DOHH2 (cell line): ENCODE results near the gene THBS2.
"Not testable (repeated sequence)": the region's sequence is repeated elsewhere in the genome, so short reads cannot be mapped to it uniquely, and the experiment has no call there.

Source experiments
- H3F3A ChIP-seq: fragments of 200-600 bp; sonication (generic), shearing (Covaris generic); 2 replicates; pipeline ENCODE4 v1.6.0; 2016; ENCODE audit warnings: antibody characterized with exemption, mild to moderate bottlenecking; ENCODE audit not compliant: control insufficient read depth, insufficient read depth
- H3K27ac ChIP-seq: fragments of 200-600 bp; sonication (generic); 2 replicates; pipeline ENCODE4 v1.5.1; 2014; ENCODE audit warnings: low read depth, mild to moderate bottlenecking, low read length, moderate library complexity
- H3K27me3 ChIP-seq: fragments of 200-600 bp; sonication (generic); 2 replicates; pipeline ENCODE4 v1.6.1; 2014; ENCODE audit warnings: mild to moderate bottlenecking, low read length, mixed read lengths; ENCODE audit not compliant: control insufficient read depth
- H3K36me3 ChIP-seq: fragments of 200-600 bp; sonication (generic); 2 replicates; pipeline ENCODE4 v1.6.1; 2014; ENCODE audit warnings: mild to moderate bottlenecking, low read length, moderate library complexity, mixed read lengths; ENCODE audit not compliant: control insufficient read depth
- H3K4me1 ChIP-seq: fragments of 200-600 bp; sonication (generic); 2 replicates; pipeline ENCODE4 v1.6.1; 2014; ENCODE audit warnings: mild to moderate bottlenecking, low read length, mixed read lengths; ENCODE audit not compliant: control insufficient read depth
- H3K4me2 ChIP-seq: fragments of 200-600 bp; sonication (generic); 2 replicates; pipeline ENCODE4 v1.6.0; 2014; ENCODE audit warnings: mild to moderate bottlenecking, low read length, moderate library complexity
- H3K4me3 ChIP-seq: fragments of 200-600 bp; sonication (generic); 2 replicates; pipeline ENCODE4 v1.5.1; 2014; ENCODE audit warnings: mild to moderate bottlenecking, low read length, mixed read lengths
- H3K79me2 ChIP-seq: fragments of 200-600 bp; sonication (generic); 2 replicates; pipeline ENCODE4 v1.6.1; 2014; ENCODE audit warnings: mild to moderate bottlenecking, low read length, mixed read lengths; ENCODE audit not compliant: control insufficient read depth
- H3K9me2 ChIP-seq: fragments of 200-600 bp; sonication (generic); replicated peaks from 2 replicates; pipeline ENCODE4 v1.6.1; 2014; ENCODE audit warnings: mild to moderate bottlenecking, low read length, mixed read lengths; ENCODE audit not compliant: control insufficient read depth
- H3K9me3 ChIP-seq: fragments of 200-600 bp; sonication (generic); 2 replicates; pipeline ENCODE4 v1.6.1; 2014; ENCODE audit warnings: antibody characterized with exemption, low read length, mixed read lengths; ENCODE audit not compliant: control insufficient read depth, insufficient read depth
- H4K20me1 ChIP-seq: fragments of 200-600 bp; sonication (generic); 2 replicates; pipeline ENCODE4 v1.6.0; 2014; ENCODE audit warnings: low read depth, mild to moderate bottlenecking, antibody characterized with exemption, low read length, moderate library complexity; ENCODE audit not compliant: control insufficient read depth, insufficient read depth
- CTCF ChIP-seq: fragments of 200-600 bp; sonication (generic); IDR thresholded peaks from one replicate; pipeline ENCODE4 v1.5.1; 2014; ENCODE audit warnings: antibody characterized with exemption, mild to moderate bottlenecking, low read depth, low read length; ENCODE audit not compliant: poor library complexity, severe bottlenecking
- EZH2phosphoT487 ChIP-seq: fragments of 200-600 bp; sonication (generic); IDR thresholded peaks from 2 replicates; pipeline ENCODE4 v1.6.1; 2017; ENCODE audit warnings: borderline replicate concordance, mild to moderate bottlenecking, antibody characterized with exemption, low read length, moderate library complexity, mixed read lengths

The THBS2 gene

GRCh38 chr6:169184419-169184818 lies 69.2 kb downstream of the THBS2 start:
- Histone ChIP-seq H3K9me2 (no peaks in the 10 kb centered on the region), H3K36me3 (no peaks in the 10 kb centered on the region), H3K79me2 (no peaks in the 10 kb centered on the region), H3F3A (no peaks in the 10 kb centered on the region), H3K9me3 (no peaks in the 10 kb centered on the region; the same call in 1 of the 2 replicates), H4K20me1 (no peaks in the 10 kb centered on the region), H3K4me3 (no peak overlapping the region), H3K4me1 (no peaks in the 10 kb centered on the region), H3K4me2 (no peak overlapping the region), H3K27me3 (no peaks in the 10 kb centered on the region), H3K27ac (no peak overlapping the region)
- no peak for TF ChIP-seq CTCF
- no peak for TF ChIP-seq EZH2phosphoT487

- H3K4me3 ChIP-seq, result no peak overlapping the region
- no peak overlapping the region for H3K27ac ChIP-seq
- TF ChIP-seq CTCF (no peak), EZH2phosphoT487 (no peak)
- no peaks in the 10 kb centered on the region for H3K9me2 ChIP-seq
- H3K36me3 ChIP-seq, result no peaks in the 10 kb centered on the region
- H3K4me2 ChIP-seq, result no peak overlapping the region
- no peaks in the 10 kb centered on the region for H4K20me1 ChIP-seq
- H3K4me1 ChIP-seq, result no peaks in the 10 kb centered on the region
- H3K79me2 ChIP-seq, result no peaks in the 10 kb centered on the region
- no peaks in the 10 kb centered on the region; the same call in 1 of the 2 replicates for H3K9me3 ChIP-seq
- H3K27me3 ChIP-seq, result no peaks in the 10 kb centered on the region
- H3F3A ChIP-seq, result no peaks in the 10 kb centered on the region
These were observed 70.4 kb downstream of the THBS2 start for GRCh38 chr6:169183233-169183632.

GRCh38 chr6:169179831-169180230 lies 73.8 kb downstream of the THBS2 start:
- H3K4me2 ChIP-seq, H3K27ac ChIP-seq, H3K4me3 ChIP-seq, H3K9me2 ChIP-seq, H3K9me3 ChIP-seq, H3F3A ChIP-seq, H4K20me1 ChIP-seq, H3K4me1 ChIP-seq, H3K79me2 ChIP-seq, H3K27me3 ChIP-seq, H3K36me3 ChIP-seq: not testable (repeated sequence)

GRCh38 chr6:169177516-169178166 lies 76.0 kb downstream of the THBS2 start:
- Histone ChIP-seq H3K9me2 (no peaks in the 10 kb centered on the region), H4K20me1 (no peaks in the 10 kb centered on the region), H3K4me1 (no peaks in the 10 kb centered on the region), H3K27me3 (no peaks in the 10 kb centered on the region), H3K36me3 (no peaks in the 10 kb centered on the region), H3K27ac (no peak overlapping the region), H3F3A (no peaks in the 10 kb centered on the region), H3K4me3 (no peak overlapping the region), H3K4me2 (no peak overlapping the region), H3K9me3 (no peaks in the 10 kb centered on the region), H3K79me2 (no peaks in the 10 kb centered on the region)
- no peak for TF ChIP-seq CTCF
- TF ChIP-seq EZH2phosphoT487, result no peak
